Measurements from ENCODE around the gene CNGA4.

Gene CNGA4

GRCh38 chr11:6263662-6264061, 24.8 kb downstream of the CNGA4 start:
- no peaks in the 10 kb centered on the region for H4K20me1 ChIP-seq (ENCODE audit: insufficient read depth, low read length, poor library complexity, severe bottlenecking)
- no peaks in the 10 kb centered on the region for H3F3A ChIP-seq (ENCODE audit: low read depth)
- H3K4me1 ChIP-seq (ENCODE audit: insufficient read depth, low read length, poor library complexity, severe bottlenecking), result no peaks in the 10 kb centered on the region
- H3K36me3 ChIP-seq (ENCODE audit: insufficient read depth, low read length), result no peaks in the 10 kb centered on the region
- no peak overlapping the region for H3K4me3 ChIP-seq (ENCODE audit: low read length, poor library complexity, severe bottlenecking)
- no peak overlapping the region for H3K9ac ChIP-seq (ENCODE audit: low read depth, low read length, poor library complexity, severe bottlenecking)
- H3K4me2 ChIP-seq (ENCODE audit: low read depth, low read length, poor library complexity, severe bottlenecking), result no peak overlapping the region
- H3K9me3 ChIP-seq (ENCODE audit: insufficient read depth, low read depth, low read length), result no peaks in the 10 kb centered on the region
- H3K79me2 ChIP-seq (ENCODE audit: insufficient read depth, low read length), result no peaks in the 10 kb centered on the region
- H2AFZ ChIP-seq (ENCODE audit: low read length), result no peak overlapping the region
- no peaks in the 10 kb centered on the region for H3K27me3 ChIP-seq (ENCODE audit: insufficient read depth, low read length, poor library complexity, severe bottlenecking)
- H3K9me2 ChIP-seq (replicated peaks; ENCODE audit: low read depth, low read length), result no peaks in the 10 kb centered on the region
- TF ChIP-seq EZH2phosphoT487 (IDR thresholded peaks at IDR 0.05; ENCODE audit: borderline replicate concordance) (no peak), CTCF (conservative IDR thresholded peaks at IDR 0.05; ENCODE audit: low read length) (no peak)

- Histone ChIP-seq H3K4me3 (ENCODE audit: low read length, poor library complexity, severe bottlenecking) (no peak overlapping the region), H3F3A (ENCODE audit: low read depth) (no peaks in the 10 kb centered on the region), H3K9me2 (replicated peaks; ENCODE audit: low read depth, low read length) (no peaks in the 10 kb centered on the region), H3K36me3 (ENCODE audit: insufficient read depth, low read length) (no peaks in the 10 kb centered on the region), H3K9ac (ENCODE audit: low read depth, low read length, poor library complexity, severe bottlenecking) (no peak overlapping the region), H3K79me2 (ENCODE audit: insufficient read depth, low read length) (no peaks in the 10 kb centered on the region), H3K4me2 (ENCODE audit: low read depth, low read length, poor library complexity, severe bottlenecking) (no peak overlapping the region), H4K20me1 (ENCODE audit: insufficient read depth, low read length, poor library complexity, severe bottlenecking) (no peaks in the 10 kb centered on the region), H3K4me1 (ENCODE audit: insufficient read depth, low read length, poor library complexity, severe bottlenecking) (no peaks in the 10 kb centered on the region), H3K9me3 (ENCODE audit: insufficient read depth, low read depth, low read length) (no peaks in the 10 kb centered on the region), H3K27me3 (ENCODE audit: insufficient read depth, low read length, poor library complexity, severe bottlenecking) (no peaks in the 10 kb centered on the region), H2AFZ (ENCODE audit: low read length) (no peak overlapping the region)
- TF ChIP-seq EZH2phosphoT487 (IDR thresholded peaks at IDR 0.05; ENCODE audit: borderline replicate concordance) (no peak), CTCF (conservative IDR thresholded peaks at IDR 0.05; ENCODE audit: low read length) (no peak)
Measured at GRCh38 chr11:6268820-6269219, 29.9 kb downstream of the CNGA4 start.

- Histone ChIP-seq H4K20me1 (ENCODE audit: insufficient read depth, low read length, poor library complexity, severe bottlenecking) (no peaks in the 10 kb centered on the region), H3K79me2 (ENCODE audit: insufficient read depth, low read length) (no peaks in the 10 kb centered on the region), H3K9me3 (ENCODE audit: insufficient read depth, low read depth, low read length) (no peaks in the 10 kb centered on the region), H2AFZ (ENCODE audit: low read length) (no peak overlapping the region), H3K4me3 (ENCODE audit: low read length, poor library complexity, severe bottlenecking) (no peak overlapping the region), H3K9me2 (replicated peaks; ENCODE audit: low read depth, low read length) (no peaks in the 10 kb centered on the region), H3F3A (ENCODE audit: low read depth) (no peaks in the 10 kb centered on the region), H3K4me1 (ENCODE audit: insufficient read depth, low read length, poor library complexity, severe bottlenecking) (no peaks in the 10 kb centered on the region), H3K4me2 (ENCODE audit: low read depth, low read length, poor library complexity, severe bottlenecking) (no peak overlapping the region), H3K27me3 (ENCODE audit: insufficient read depth, low read length, poor library complexity, severe bottlenecking) (no peaks in the 10 kb centered on the region), H3K36me3 (ENCODE audit: insufficient read depth, low read length) (no peaks in the 10 kb centered on the region), H3K9ac (ENCODE audit: low read depth, low read length, poor library complexity, severe bottlenecking) (no peak overlapping the region)
- no peak for TF ChIP-seq EZH2phosphoT487 (IDR thresholded peaks at IDR 0.05; ENCODE audit: borderline replicate concordance)
- TF ChIP-seq CTCF (conservative IDR thresholded peaks at IDR 0.05; ENCODE audit: low read length), result no peak
Measured at GRCh38 chr11:6269994-6270393, 31.1 kb downstream of the CNGA4 start.
